ENCODE measurements around the gene NTSR2.
"Not testable (repeated sequence)": the region's sequence is repeated elsewhere in the genome, so short reads cannot be mapped to it uniquely, and the experiment has no call there.

NTSR2 gene

GRCh38 chr2:11660396-11660795 is 9.6 kb downstream of the NTSR2 start:
- not testable (repeated sequence) for H3K27me3 ChIP-seq (ENCODE audit: control insufficient read depth, insufficient read depth, low read length); H3K27ac ChIP-seq (ENCODE audit: low read length); H3K36me3 ChIP-seq (ENCODE audit: control insufficient read depth, low read depth, low read length); H3K4me3 ChIP-seq (ENCODE audit: low read length); H3K9ac ChIP-seq (ENCODE audit: low read length); H3K4me1 ChIP-seq (ENCODE audit: control insufficient read depth, low read depth, low read length); H3K9me3 ChIP-seq (ENCODE audit: control insufficient read depth, low read depth, low read length)

- Histone ChIP-seq H3K4me1 (ENCODE audit: control insufficient read depth, low read depth, low read length) (no peaks in the 10 kb centered on the region), H3K4me3 (ENCODE audit: low read length) (no peak overlapping the region), H3K9me3 (ENCODE audit: control insufficient read depth, low read depth, low read length) (peaks cover 4% of the 10 kb centered on the region), H3K27me3 (ENCODE audit: control insufficient read depth, insufficient read depth, low read length) (no peaks in the 10 kb centered on the region), H3K9ac (ENCODE audit: low read length) (no peak overlapping the region), H3K36me3 (ENCODE audit: control insufficient read depth, low read depth, low read length) (no peaks in the 10 kb centered on the region), H3K27ac (ENCODE audit: low read length) (no peak overlapping the region)
Observed at GRCh38 chr2:11659851-11660250, 10.1 kb downstream of the NTSR2 start.

GRCh38 chr2:11659115-11659475 is 10.9 kb downstream of the NTSR2 start:
- H3K27me3 ChIP-seq (ENCODE audit: control insufficient read depth, insufficient read depth, low read length) = no peaks in the 10 kb centered on the region
- H3K9me3 ChIP-seq (ENCODE audit: control insufficient read depth, low read depth, low read length) = peaks cover 4% of the 10 kb centered on the region
- H3K36me3 ChIP-seq (ENCODE audit: control insufficient read depth, low read depth, low read length) = no peaks in the 10 kb centered on the region
- no peak overlapping the region for H3K9ac ChIP-seq (ENCODE audit: low read length)
- H3K4me3 ChIP-seq (ENCODE audit: low read length) = no peak overlapping the region
- no peak overlapping the region for H3K27ac ChIP-seq (ENCODE audit: low read length)
- H3K4me1 ChIP-seq (ENCODE audit: control insufficient read depth, low read depth, low read length) = no peaks in the 10 kb centered on the region

DNA sequence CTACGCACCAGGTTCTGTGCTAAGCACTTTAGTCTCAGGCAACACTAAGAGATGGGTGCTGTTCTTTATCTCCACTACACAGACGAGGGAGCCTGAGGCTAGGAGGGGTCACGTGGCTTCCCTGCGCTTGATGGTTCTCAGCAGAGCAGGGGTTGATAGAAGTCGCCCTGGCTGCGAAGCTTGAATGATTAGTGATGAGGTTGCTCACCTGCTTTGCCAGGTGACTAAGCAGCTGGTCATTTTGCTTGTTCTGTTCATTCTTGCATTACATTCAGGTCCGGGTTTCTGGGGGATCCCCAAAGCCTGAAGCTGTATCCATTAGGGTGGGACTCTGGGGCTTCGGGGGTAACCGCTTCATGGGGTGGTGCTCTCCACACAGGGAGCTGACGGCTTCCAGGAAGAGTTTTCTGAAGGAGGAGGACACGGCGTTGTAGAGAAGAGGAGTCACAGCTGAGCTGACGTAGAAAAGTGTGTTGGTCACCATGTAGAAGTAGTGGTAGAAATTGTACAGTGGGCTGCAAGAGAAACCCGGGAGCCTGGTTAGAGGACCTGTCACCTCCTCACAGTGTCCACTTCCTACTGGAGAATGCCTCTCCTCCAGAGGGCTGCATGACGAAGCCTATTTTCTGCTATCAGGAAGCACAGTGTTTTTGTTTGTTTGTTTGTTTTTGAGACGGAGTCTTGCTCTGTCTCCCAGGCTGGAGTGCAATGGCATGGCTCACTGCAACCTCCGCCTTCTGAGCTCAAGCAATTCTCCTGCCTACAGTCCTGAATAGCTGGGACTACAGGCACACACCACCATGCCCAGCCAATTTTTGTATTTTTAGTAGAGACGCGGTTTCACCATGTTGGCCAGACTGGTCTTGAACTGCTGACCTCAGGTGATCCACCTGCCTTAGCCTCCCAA is 11.5 kb downstream of the NTSR2 start:
- Histone ChIP-seq H3K36me3 (ENCODE audit: control insufficient read depth, low read depth, low read length) (no peaks in the 10 kb centered on the region), H3K4me1 (ENCODE audit: control insufficient read depth, low read depth, low read length) (no peaks in the 10 kb centered on the region), H3K9ac (ENCODE audit: low read length) (no peak overlapping the region), H3K4me3 (ENCODE audit: low read length) (no peak overlapping the region), H3K27me3 (ENCODE audit: control insufficient read depth, insufficient read depth, low read length) (no peaks in the 10 kb centered on the region), H3K27ac (ENCODE audit: low read length) (no peak overlapping the region), H3K9me3 (ENCODE audit: control insufficient read depth, low read depth, low read length) (peaks cover 4% of the 10 kb centered on the region)

DNA sequence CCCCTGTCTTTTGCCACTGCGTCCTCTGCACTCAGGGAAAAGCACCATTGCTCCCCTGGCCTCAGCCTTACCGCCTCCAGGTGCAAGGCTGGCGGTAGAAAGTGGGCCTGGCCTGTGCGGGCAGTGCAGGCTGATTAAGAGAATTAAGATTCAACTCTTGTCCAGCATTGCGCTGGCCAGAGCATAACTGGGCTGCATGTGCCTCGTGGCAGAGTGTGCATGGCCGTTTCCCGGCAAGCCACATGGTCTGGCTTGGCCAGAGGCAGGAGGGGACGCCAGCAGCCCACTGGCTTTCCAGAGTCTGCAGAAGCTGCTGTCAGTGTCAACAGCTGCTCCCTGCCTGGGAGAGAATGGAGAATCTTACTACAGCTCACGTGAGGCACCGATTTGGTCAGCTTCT is 12.3 kb downstream of the NTSR2 start:
- Histone ChIP-seq H3K4me3 (ENCODE audit: low read length) (no peak overlapping the region), H3K27ac (ENCODE audit: low read length) (no peak overlapping the region), H3K27me3 (ENCODE audit: control insufficient read depth, insufficient read depth, low read length) (no peaks in the 10 kb centered on the region), H3K9ac (ENCODE audit: low read length) (no peak overlapping the region), H3K4me1 (ENCODE audit: control insufficient read depth, low read depth, low read length) (no peaks in the 10 kb centered on the region), H3K9me3 (ENCODE audit: control insufficient read depth, low read depth, low read length) (no peaks in the 10 kb centered on the region), H3K36me3 (ENCODE audit: control insufficient read depth, low read depth, low read length) (no peaks in the 10 kb centered on the region)

DNA sequence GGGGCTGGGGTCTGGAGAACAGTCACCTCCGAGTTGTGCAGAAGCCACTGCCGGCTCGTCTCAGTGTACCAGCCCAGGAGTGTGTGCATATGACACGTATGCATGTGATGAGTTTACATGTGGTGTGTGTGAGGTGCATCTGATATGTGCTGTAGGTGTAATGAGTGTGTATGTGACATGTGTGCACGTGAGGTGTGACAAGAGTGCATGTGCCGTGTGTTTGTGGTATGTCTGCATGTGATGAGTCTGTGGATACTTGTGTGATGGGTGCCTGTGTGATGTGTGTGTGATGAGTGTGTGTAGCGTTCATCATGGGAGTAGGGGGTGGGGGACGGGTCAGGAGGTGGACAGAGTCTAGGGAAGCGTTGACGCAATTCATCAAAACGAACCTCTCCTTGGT is 12.8 kb downstream of the NTSR2 start:
- Histone ChIP-seq H3K4me3 (ENCODE audit: low read length) (no peak overlapping the region), H3K9ac (ENCODE audit: low read length) (no peak overlapping the region), H3K27me3 (ENCODE audit: control insufficient read depth, insufficient read depth, low read length) (no peaks in the 10 kb centered on the region)

GRCh38 chr2:11656671-11657101 is 13.3 kb downstream of the NTSR2 start:
- Histone ChIP-seq H3K36me3 (ENCODE audit: control insufficient read depth, low read depth, low read length) (no peaks in the 10 kb centered on the region), H3K4me1 (ENCODE audit: control insufficient read depth, low read depth, low read length) (no peaks in the 10 kb centered on the region), H3K9ac (ENCODE audit: low read length) (no peak overlapping the region), H3K9me3 (ENCODE audit: control insufficient read depth, low read depth, low read length) (no peaks in the 10 kb centered on the region), H3K4me3 (ENCODE audit: low read length) (no peak overlapping the region), H3K27ac (ENCODE audit: low read length) (no peak overlapping the region), H3K27me3 (ENCODE audit: control insufficient read depth, insufficient read depth, low read length) (no peaks in the 10 kb centered on the region)

More for the DNA sequence above, 12.8 kb downstream of the NTSR2 start:
- H3K27ac ChIP-seq (ENCODE audit: low read length) = no peak overlapping the region
- H3K36me3 ChIP-seq (ENCODE audit: control insufficient read depth, low read depth, low read length) = no peaks in the 10 kb centered on the region
- H3K4me1 ChIP-seq (ENCODE audit: control insufficient read depth, low read depth, low read length) = no peaks in the 10 kb centered on the region
- no peaks in the 10 kb centered on the region for H3K9me3 ChIP-seq (ENCODE audit: control insufficient read depth, low read depth, low read length)

- Histone ChIP-seq H3K27ac (ENCODE audit: low read length) (no peak overlapping the region), H3K9ac (ENCODE audit: low read length) (no peak overlapping the region), H3K9me3 (ENCODE audit: control insufficient read depth, low read depth, low read length) (no peaks in the 10 kb centered on the region), H3K36me3 (ENCODE audit: control insufficient read depth, low read depth, low read length) (no peaks in the 10 kb centered on the region), H3K27me3 (ENCODE audit: control insufficient read depth, insufficient read depth, low read length) (no peaks in the 10 kb centered on the region), H3K4me3 (ENCODE audit: low read length) (no peak overlapping the region), H3K4me1 (ENCODE audit: control insufficient read depth, low read depth, low read length) (no peaks in the 10 kb centered on the region)
Observed at GRCh38 chr2:11656252-11656651, 13.7 kb downstream of the NTSR2 start.

DNA sequence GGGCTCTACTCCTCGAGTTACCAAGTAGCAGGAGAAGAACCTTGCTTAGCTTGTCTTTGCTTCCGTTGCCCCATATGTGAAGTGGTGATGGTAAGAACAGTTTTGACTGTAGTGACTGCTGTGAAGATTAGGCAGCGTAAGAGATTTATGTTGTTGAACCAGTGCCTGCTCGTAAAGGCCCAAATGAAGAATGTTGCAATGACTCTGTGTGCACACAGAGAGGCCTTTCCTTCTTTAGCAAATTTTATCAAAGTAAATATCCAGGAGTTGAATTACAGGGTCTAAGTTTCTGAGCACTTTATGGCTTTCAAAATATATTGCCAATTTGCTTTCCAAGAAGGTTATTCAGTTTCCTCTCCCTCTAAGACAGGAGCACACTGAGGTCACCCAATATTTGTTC is 14.5 kb downstream of the NTSR2 start:
- Histone ChIP-seq H3K4me1 (ENCODE audit: control insufficient read depth, low read depth, low read length) (no peaks in the 10 kb centered on the region), H3K4me3 (ENCODE audit: low read length) (no peak overlapping the region), H3K9ac (ENCODE audit: low read length) (no peak overlapping the region), H3K27ac (ENCODE audit: low read length) (no peak overlapping the region), H3K9me3 (ENCODE audit: control insufficient read depth, low read depth, low read length) (no peaks in the 10 kb centered on the region), H3K27me3 (ENCODE audit: control insufficient read depth, insufficient read depth, low read length) (no peaks in the 10 kb centered on the region), H3K36me3 (ENCODE audit: control insufficient read depth, low read depth, low read length) (no peaks in the 10 kb centered on the region)

- H3K4me1 ChIP-seq (ENCODE audit: control insufficient read depth, low read depth, low read length) = no peaks in the 10 kb centered on the region
- no peak overlapping the region for H3K4me3 ChIP-seq (ENCODE audit: low read length)
- H3K27me3 ChIP-seq (ENCODE audit: control insufficient read depth, insufficient read depth, low read length) = no peaks in the 10 kb centered on the region
- H3K9ac ChIP-seq (ENCODE audit: low read length) = no peak overlapping the region
- H3K27ac ChIP-seq (ENCODE audit: low read length) = no peak overlapping the region
- no peaks in the 10 kb centered on the region for H3K9me3 ChIP-seq (ENCODE audit: control insufficient read depth, low read depth, low read length)
- H3K36me3 ChIP-seq (ENCODE audit: control insufficient read depth, low read depth, low read length) = no peaks in the 10 kb centered on the region
Observed at GRCh38 chr2:11652553-11652952, 17.4 kb downstream of the NTSR2 start.

- no peaks in the 10 kb centered on the region for H3K36me3 ChIP-seq (ENCODE audit: control insufficient read depth, low read depth, low read length)
- H3K27ac ChIP-seq (ENCODE audit: low read length) = no peak overlapping the region
- no peaks in the 10 kb centered on the region for H3K9me3 ChIP-seq (ENCODE audit: control insufficient read depth, low read depth, low read length)
- no peak overlapping the region for H3K4me3 ChIP-seq (ENCODE audit: low read length)
- H3K4me1 ChIP-seq (ENCODE audit: control insufficient read depth, low read depth, low read length) = no peaks in the 10 kb centered on the region
- no peak overlapping the region for H3K9ac ChIP-seq (ENCODE audit: low read length)
- H3K27me3 ChIP-seq (ENCODE audit: control insufficient read depth, insufficient read depth, low read length) = no peaks in the 10 kb centered on the region
Observed at GRCh38 chr2:11651856-11652548, 18.0 kb downstream of the NTSR2 start.

- H3K27me3 ChIP-seq (ENCODE audit: control insufficient read depth, insufficient read depth, low read length) = no peaks in the 10 kb centered on the region
- no peak overlapping the region for H3K4me3 ChIP-seq (ENCODE audit: low read length)
- no peaks in the 10 kb centered on the region for H3K4me1 ChIP-seq (ENCODE audit: control insufficient read depth, low read depth, low read length)
- no peak overlapping the region for H3K9ac ChIP-seq (ENCODE audit: low read length)
- H3K36me3 ChIP-seq (ENCODE audit: control insufficient read depth, low read depth, low read length) = no peaks in the 10 kb centered on the region
- no peak overlapping the region for H3K27ac ChIP-seq (ENCODE audit: low read length)
- no peaks in the 10 kb centered on the region for H3K9me3 ChIP-seq (ENCODE audit: control insufficient read depth, low read depth, low read length)
Observed at GRCh38 chr2:11649093-11649492, 20.9 kb downstream of the NTSR2 start.
